A673 (cell line): ENCODE results near the gene TCF7L2.

Source experiments
- CTCF ChIP-seq: fragments of 300-800, 200-600 bp; sonication (generic); conservative IDR thresholded peaks from 2 replicates; pipeline ENCODE4 v1.5.1; 2017; ENCODE audit warnings: low read depth, mild to moderate bottlenecking, antibody characterized with exemption, low read length, moderate library complexity, mixed read lengths
- EZH2 ChIP-seq: fragments of 200-600 bp; sonication (generic); IDR thresholded peaks from 2 replicates; pipeline ENCODE4 v1.6.1; 2017; ENCODE audit warnings: borderline replicate concordance, low read depth, mild to moderate bottlenecking, mixed read lengths, antibody characterized with exemption, low read length; ENCODE audit not compliant: poor library complexity, severe bottlenecking

GRCh38 chr10:113047605-113047962 is 97.5 kb downstream of the TCF7L2 start:
- TF ChIP-seq CTCF (no peak), EZH2 (no peak)
